ENCODE results near the gene LMNTD2.
"Not testable (repeated sequence)": the region's sequence is repeated elsewhere in the genome, so short reads cannot be mapped to it uniquely, and the experiment has no call there.

LMNTD2 gene

DNA sequence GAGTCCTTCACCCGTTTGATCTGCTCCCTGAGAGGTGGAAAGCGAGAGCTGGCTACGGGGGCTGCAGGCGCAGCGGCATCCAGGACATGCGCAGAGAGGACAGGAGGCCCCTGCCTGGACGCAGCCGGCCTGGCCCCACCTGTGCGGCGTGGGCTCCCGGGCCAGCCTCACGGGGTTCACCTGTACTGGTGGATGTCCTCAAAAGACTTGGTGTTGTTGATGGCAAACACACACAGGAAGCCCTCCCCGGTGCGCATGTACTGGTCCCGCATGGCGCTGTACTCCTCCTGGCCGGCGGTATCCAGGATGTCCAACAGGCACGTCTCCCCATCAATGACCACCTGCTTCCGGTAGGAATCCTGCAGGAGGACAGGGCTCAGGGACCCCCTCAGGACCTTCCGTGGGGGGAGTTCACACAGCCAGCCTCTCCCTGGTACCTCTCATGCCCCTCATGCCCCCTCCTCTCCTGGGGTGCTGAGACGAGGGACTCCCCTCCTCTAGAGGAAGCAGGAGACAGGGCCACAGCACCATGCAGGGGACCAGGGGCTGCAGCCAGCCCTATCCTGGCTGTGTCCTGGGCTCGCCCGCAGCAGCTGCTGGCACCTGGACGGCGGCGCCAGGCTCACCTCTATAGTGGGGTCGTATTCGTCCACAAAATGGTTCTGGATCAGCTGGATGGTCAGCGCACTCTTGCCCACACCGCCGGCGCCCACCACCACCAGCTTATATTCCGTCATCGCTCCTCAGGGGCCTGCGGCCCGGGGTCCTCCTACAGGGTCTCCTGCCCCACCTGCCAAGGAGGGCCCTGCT lies 26.7 kb downstream of the LMNTD2 start:
- DNase-seq, result no peak

DNA sequence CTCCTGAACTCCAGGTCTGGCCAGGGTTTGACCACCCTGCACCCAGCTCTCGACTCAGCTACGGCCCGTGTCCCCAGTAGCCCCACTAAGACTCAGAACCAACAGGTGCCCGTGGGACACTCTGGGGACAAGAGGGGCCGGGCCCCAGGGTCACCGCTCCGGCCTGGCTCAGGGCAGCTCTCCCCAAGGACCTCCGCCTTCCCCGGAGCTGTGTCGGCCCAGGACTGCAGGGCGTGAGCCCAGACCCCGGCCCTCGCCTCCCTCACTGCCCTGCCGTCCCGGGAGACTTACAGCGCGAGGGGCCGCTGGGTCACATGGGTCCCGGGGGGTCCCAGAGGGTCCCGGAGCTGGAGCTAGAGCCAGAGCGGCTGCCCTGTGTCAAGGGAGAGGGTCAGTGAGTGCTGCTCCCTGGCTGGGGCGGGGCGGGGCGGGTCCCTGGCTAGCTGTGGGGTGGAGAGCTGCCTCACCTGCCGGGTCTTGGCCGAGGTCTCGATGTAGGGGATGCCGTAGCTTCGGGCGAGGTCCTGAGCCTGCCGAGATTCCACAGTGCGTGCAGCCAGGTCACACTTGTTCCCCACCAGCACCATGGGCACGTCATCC lies 27.5 kb downstream of the LMNTD2 start:
- DNase-seq, result no peak

DNA sequence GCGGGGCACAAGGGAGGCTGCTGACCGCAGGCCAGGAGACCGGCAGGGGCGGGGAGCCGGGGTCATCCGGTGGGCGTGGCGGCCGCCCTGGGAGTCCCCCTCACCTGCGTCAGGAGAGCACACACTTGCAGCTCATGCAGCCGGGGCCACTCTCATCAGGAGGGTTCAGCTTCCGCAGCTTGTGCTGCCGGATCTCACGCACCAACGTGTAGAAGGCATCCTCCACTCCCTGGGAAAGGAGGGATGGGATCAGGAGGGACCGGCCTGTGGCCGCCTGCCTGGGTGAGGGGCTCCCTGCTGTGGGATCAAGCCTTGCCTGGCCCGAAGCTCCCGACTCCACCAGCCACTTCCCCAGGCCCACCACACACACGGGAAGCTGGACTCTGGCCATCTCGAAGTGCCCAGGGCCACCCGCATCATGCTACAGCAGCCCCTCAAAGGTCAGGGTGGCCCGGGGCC lies 28.0 kb downstream of the LMNTD2 start:
- DNase-seq, result no peak

- no peak for DNase-seq
These were observed 28.5 kb downstream of the LMNTD2 start for GRCh38 chr11:531919-532526.

DNA sequence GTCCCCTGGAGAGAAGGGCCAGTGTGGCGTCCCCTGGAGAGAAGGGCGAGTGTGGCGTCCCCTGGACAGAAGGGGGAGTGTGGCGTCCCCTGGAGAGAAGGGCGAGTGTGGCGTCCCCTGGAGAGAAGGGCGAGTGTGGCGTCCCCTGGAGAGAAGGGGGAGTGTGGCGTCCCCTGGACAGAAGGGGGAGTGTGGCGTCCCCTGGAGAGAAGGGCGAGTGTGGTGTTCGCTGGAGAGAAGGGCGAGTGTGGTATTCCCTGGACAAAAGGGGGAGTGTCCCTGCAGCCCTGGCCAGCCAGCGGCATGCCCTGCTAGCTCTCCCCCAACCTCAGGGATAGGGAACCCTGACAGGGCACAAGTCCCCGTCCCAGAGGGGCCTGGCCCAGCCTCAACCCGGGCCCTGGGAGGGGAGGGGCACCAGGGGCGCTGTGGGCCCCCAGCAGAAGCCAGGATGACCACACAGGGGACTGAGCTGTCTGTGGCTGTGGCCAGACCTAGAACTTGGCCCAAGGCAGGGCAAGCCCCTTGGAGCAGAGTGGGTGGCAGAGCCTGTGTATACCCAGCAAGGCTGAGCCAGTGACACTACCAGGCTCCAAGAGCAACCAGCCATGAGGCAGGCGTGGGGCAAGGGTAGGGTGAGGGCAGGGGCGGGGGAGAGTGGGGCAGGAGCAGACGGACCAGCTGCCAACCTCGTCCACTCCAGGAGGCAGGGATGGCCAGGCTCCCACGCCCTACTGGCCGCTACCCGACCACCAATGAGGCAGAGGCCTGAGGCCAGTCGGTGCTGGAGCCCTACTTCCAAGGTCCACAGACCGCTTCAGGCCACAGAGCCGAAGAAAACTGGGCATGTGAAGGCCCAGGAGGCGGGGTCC lies 29.3 kb downstream of the LMNTD2 start:
- DNase-seq, result no peak

- DNase-seq, result no peak
These were observed 30.7 kb downstream of the LMNTD2 start for GRCh38 chr11:529728-530411.

- no peak for DNase-seq
These were observed 31.5 kb downstream of the LMNTD2 start for GRCh38 chr11:528815-529727.

- no peak for DNase-seq
These were observed 32.2 kb downstream of the LMNTD2 start for GRCh38 chr11:528166-528814.

- DNase-seq, result no peak
These were observed 34.3 kb downstream of the LMNTD2 start for GRCh38 chr11:526192-526591.

GRCh38 chr11:521177-521688 lies 39.3 kb downstream of the LMNTD2 start:
- no peak for DNase-seq

DNA sequence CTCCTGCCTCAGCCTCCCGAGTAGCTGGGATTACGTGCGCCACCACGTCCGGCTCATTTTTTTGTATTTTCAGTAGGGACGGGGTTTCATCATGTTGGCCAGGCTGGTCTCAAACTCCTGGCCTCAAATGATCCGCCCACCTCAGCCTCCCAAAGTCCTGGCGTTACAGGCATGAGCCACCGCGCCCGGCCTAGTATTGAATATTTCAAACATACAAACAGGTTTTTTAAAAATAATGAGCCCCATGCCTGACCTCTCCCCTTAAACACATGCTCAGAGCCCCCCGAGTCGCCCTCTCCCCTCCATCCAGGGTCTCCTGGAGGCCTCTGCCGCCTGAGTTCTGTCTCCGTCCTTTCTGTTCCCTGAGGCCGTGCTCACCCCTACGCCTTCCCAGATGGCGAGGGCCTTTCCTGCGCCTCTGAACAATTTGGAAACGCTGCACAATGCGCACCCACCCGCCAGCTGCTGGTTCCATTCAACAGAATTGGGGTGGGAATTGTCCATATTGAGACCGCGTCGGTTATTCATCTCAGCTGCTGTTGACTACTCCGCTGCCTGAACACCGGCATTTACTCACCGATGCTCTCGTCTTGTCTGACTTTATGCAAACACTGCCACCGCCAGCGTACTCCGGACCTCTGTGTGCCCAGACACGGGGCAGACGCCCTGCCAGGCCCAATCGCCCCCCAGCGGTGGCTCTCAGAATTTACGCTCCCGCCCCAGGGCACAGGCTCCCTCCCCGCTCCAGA lies 39.9 kb downstream of the LMNTD2 start:
- DNase-seq, result no peak

DNA sequence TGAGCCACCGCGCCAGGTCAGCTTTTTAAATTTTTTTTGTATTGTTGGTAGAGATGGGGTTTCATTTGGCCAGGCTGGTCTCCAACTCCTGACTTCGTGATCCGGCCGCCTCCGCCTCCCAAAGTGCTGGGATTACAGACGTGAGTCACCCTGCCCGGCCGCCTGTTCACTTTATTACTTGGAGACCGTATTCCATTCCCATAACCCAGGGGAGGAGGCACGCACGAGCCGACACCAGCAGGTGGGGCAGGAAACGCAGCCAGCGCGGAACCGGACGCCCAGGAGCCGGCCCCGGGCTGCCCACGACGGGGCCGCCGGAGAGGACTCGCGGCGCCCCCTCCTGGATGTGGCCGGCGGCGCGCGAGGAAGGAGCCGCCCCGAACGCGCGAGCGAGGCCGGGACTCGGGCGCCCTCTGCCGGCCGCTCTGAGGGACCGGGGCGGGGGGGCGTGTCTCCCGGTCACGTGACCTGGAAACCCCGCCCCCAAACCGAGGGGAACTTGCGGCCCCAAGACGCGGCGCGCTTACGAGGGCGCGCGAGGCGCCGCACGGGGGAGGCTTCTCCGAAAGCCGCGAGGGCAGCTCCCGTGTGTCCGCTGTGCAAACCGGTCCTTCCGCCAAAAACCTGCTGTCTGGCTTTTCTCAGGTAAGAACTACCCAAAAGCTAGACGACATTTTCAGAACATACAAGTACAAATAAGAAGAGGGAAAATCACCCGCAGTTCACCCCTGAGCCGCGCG lies 41.9 kb downstream of the LMNTD2 start:
- DNase-seq, result no peak

DNA sequence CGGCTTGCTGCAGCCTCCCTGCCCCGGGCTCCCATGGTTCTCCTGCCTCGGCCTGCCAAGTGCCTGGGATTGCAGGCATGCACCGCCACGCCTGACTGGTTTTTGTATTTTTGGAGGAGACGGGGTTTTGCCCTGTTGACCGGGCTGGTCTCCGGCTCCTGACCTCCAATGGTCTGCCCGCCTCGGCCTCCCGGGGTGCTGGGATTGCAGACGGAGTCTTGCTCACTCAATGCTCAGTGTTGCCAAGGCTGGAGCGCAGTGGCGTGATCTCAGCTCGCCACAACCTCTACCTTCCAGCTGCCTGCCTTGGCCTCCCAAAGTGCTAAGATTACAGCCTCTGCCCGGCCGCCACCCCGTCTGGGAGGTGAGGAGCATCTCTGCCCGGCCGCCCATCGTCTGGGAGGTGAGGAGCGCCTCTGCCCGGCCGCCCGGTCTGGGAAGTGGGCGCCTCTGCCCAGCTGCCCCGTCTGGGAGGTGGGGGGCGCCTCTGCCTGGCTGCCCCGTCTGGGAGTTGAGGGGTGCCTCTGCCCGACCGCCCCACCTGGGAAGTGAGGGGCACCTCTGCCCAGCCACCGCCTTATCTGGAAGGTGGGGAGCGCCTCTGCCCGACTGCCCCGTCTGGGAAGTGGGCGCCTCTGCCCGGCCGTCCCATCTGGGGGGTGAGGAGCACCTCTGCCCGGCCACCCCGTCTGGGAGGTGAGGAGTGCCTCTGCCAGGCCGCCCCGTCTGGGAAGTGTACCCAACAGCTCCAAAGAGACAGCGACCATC lies 43.4 kb downstream of the LMNTD2 start:
- DNase-seq, result not testable (repeated sequence)

GRCh38 chr11:516400-516799 lies 44.1 kb downstream of the LMNTD2 start:
- no peak for DNase-seq

DNA sequence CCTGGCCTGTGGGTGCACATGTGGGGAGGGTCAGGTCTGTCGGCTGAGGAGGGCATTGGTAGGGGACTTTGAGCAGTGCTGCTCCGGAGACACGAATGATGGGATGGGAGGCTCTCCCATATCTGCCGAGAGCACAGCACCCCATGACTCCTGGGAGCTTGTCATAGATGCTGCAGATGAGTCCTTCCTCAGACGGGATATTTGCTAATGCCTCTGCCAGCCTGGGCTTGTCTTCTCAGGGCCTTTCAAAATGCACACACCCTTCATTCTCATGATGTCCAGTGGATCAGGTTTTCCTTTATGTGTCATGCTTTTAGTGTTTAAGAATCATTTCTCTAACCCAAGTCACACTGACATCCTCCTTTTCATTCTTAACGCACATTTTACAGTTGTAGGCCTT lies 45.4 kb downstream of the LMNTD2 start:
- DNase-seq, result no peak

DNA sequence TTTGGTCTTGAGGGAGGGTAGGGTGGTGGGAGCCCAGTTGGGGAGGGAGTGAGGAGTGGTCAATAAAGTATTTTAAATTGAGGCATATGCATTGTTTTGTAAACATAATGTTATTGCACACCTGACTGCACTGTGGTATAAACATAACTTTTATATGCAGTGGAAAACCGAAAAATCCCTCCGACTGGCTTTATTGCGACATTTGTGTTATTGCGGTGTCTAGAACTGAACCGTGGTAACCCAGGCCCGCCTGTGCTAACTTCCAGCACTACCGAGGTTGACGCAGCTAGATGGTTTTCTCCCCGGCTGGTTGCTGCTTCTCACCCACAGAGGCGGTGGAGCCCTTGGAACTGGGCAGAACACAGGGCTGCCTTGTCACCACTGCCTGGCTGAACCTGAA lies 45.9 kb downstream of the LMNTD2 start:
- DNase-seq, result no peak

- no peak for DNase-seq
These were observed 47.6 kb downstream of the LMNTD2 start for GRCh38 chr11:512761-513595.

Measured in GDM1 (cell line).